ENCODE results near the gene HMOX2. TPM values are rescaled to one million over a fixed set of nuclear protein-coding genes. Genes with fewer than 3 reads are reported as not detected.

HMOX2 gene
- total RNA-seq, 6 donors from 2014 or later = 22.0 to 93.9 (median 53.8) TPM

DNA sequence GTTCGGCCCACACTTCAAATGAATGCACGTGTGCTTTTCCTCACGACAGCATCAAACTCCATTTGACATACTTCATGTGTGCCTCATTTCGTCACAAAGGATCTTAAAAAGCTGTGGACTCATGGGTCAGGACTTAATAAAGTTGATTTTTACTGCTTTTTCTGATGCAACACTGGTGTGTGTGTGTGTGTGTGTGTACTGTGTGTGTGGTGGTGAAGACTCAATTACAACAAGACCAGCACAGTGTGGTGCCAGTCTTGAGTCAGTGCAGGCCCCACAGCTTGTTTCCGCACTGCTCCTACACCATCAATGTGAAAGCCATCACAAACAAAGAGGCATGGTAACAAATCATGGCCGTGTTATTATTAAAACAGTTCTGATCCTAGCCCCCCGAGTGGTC is 44.7 kb downstream of the HMOX2 start:
- Histone ChIP-seq H3K9me3 (no peaks in the 10 kb centered on the region), H3K36me3 (peaks cover 0 to 7% (median 0%) of the 10 kb centered on the region in 4 donors), H3K27ac (no peak overlapping the region), H3K27me3 (no peaks in the 10 kb centered on the region), H3K4me3 (no peak overlapping the region), H3K4me1 (peaks cover 0 to 12% (median 8%) of the 10 kb centered on the region in 4 donors)
- DNase-seq = no peak
- TF ChIP-seq EP300 (IDR thresholded peaks at IDR 0.05) (no peak), CTCF (IDR thresholded peaks at IDR 0.05) (no peak), POLR2A (IDR thresholded peaks at IDR 0.05) (no peak), POLR2AphosphoS5 (IDR thresholded peaks at IDR 0.05) (no peak)
- 91% methylated on average over 7 of the region's 7 CpGs for WGBS, 2 donors
- no peak for ATAC-seq (ENCODE audit: low FRiP score in 2 of 2)

GRCh38 chr16:4522051-4522581 is 45.9 kb downstream of the HMOX2 start:
- H3K4me3 ChIP-seq = no peak overlapping the region
- peaks cover 0 to 7% (median 0%) of the 10 kb centered on the region in 4 donors for H3K36me3 ChIP-seq
- H3K4me1 ChIP-seq = peaks cover 0 to 9% (median 6%) of the 10 kb centered on the region in 4 donors
- no peaks in the 10 kb centered on the region for H3K9me3 ChIP-seq
- WGBS, 2 donors = 59 to 64% methylated on average over 3 to 8 of the region's 8 CpGs
- no peaks in the 10 kb centered on the region for H3K27me3 ChIP-seq
- ATAC-seq (ENCODE audit: low FRiP score in 2 of 2) (no peak), DNase-seq (no peak)
- TF ChIP-seq POLR2A (IDR thresholded peaks at IDR 0.05) = no peak
- no peak overlapping the region for H3K27ac ChIP-seq

- DNase-seq (no peak), ATAC-seq (ENCODE audit: low FRiP score in 2 of 2) (no peak)
- Histone ChIP-seq H3K4me1 (peaks cover 0 to 9% (median 6%) of the 10 kb centered on the region in 4 donors), H3K9me3 (no peaks in the 10 kb centered on the region), H3K27me3 (no peaks in the 10 kb centered on the region), H3K27ac (no peak overlapping the region), H3K4me3 (no peak overlapping the region), H3K36me3 (peaks cover 0 to 7% (median 0%) of the 10 kb centered on the region in 4 donors)
- TF ChIP-seq CTCF (IDR thresholded peaks at IDR 0.05) (no peak), EP300 (IDR thresholded peaks at IDR 0.05) (no peak), POLR2AphosphoS5 (IDR thresholded peaks at IDR 0.05) (no peak), POLR2A (IDR thresholded peaks at IDR 0.05) (no peak)
- WGBS, 2 donors = 88 to 94% methylated on average over 2 to 4 of the region's 4 CpGs
These were observed 47.5 kb downstream of the HMOX2 start for GRCh38 chr16:4523686-4524085.

DNA sequence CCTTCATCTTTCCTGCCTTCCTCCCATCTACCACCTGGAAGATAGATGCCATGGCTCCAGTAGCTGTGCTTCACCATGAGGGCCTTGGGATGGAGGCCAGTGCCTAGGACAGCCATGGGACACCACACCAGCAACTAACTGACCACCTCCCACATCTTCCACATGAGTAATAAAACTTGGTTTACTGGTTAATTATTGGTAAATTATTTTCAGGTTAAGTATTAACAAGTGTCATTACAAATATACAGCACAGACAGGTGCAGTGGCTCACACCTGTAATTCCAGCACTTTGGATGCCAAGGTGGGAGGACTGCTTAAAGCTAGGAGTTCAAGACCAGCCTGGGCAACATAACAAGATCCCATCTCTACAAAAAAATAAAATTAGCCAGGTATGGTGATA is 48.4 kb downstream of the HMOX2 start:
- DNase-seq (no peak), ATAC-seq (ENCODE audit: low FRiP score in 2 of 2) (no peak)
- H3K4me3 ChIP-seq = no peak overlapping the region
- H3K36me3 ChIP-seq = peaks cover 0 to 7% (median 0%) of the 10 kb centered on the region in 4 donors
- no peaks in the 10 kb centered on the region for H3K27me3 ChIP-seq
- peaks cover 0 to 9% (median 6%) of the 10 kb centered on the region in 4 donors for H3K4me1 ChIP-seq
- H3K9me3 ChIP-seq = no peaks in the 10 kb centered on the region
- no peak overlapping the region for H3K27ac ChIP-seq
- TF ChIP-seq POLR2AphosphoS5 (IDR thresholded peaks at IDR 0.05) (no peak), POLR2A (IDR thresholded peaks at IDR 0.05) (no peak), CTCF (IDR thresholded peaks at IDR 0.05) (no peak)

DNA sequence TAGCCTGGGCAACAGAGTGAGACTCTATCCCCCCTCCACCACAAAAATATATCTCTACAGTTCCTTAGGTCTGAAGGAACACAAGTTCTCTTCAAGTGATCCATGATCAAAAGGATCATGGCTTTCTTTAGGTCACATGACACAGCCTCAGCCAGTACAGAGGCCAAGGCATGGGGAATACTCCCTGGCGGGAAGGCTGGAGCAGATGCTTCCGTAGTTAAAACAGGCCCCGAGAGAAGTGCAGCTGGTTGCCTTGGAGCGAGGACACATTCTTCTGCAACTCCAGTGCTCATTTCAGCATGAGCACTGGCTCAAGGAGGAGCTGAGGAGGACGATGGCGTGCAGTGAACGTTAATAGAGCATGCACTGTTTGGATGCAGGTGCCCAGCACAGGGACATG is 48.9 kb downstream of the HMOX2 start:
- peaks cover 0 to 9% (median 6%) of the 10 kb centered on the region in 4 donors for H3K4me1 ChIP-seq
- TF ChIP-seq CTCF (IDR thresholded peaks at IDR 0.05) = no peak
- no peak for TF ChIP-seq EP300 (IDR thresholded peaks at IDR 0.05)
- TF ChIP-seq POLR2A (IDR thresholded peaks at IDR 0.05) = no peak
- no peak for TF ChIP-seq POLR2AphosphoS5 (IDR thresholded peaks at IDR 0.05)
- no peak overlapping the region for H3K4me3 ChIP-seq
- no peak for DNase-seq
- 80% methylated on average over 7 of the region's 7 CpGs for WGBS, 2 donors
- no peak for ATAC-seq (ENCODE audit: low FRiP score in 2 of 2)
- no peaks in the 10 kb centered on the region for H3K9me3 ChIP-seq
- peaks cover 0 to 7% (median 0%) of the 10 kb centered on the region in 4 donors for H3K36me3 ChIP-seq
- H3K27me3 ChIP-seq = no peaks in the 10 kb centered on the region
- no peak overlapping the region for H3K27ac ChIP-seq

Measured in upper lobe of left lung (tissue), 6 donors.